ENCODE data around the gene ROR2. TPM values are rescaled to one million over a fixed set of nuclear protein-coding genes. Genes with fewer than 3 reads are reported as not detected.

ROR2 gene
- total and polyA plus RNA-seq, 3 experiments from 2014 or later = 2.0 TPM; not detected in 2

DNA sequence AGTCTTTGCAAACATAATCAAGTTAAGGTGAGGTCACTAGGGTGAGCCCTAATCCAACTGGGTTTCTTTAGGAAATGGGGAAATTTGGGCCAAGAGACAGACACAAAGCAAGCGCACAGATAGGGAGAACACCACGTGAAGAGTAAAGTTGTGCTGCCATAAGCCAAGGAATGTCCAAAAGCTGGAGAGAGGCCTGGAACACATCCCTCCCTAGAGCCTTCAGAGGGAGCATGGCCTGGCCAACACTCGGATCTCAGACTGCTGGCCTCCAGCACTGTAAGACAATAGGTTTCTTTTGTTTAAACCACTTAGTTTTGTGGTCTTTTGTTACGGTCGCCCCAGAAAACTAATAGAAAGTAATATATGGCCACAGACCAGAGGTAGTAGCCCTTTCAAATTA is 8.1 kb upstream of the ROR2 start:
- Histone ChIP-seq H3K27ac (ENCODE audit: low read depth, low read length) (no peak overlapping the region), H3K4me3 (ENCODE audit: low read length) (no peak overlapping the region), H3K27me3 (ENCODE audit: insufficient read depth, low read length, poor library complexity, severe bottlenecking) (no peaks in the 10 kb centered on the region), H3K9me3 (ENCODE audit: low read length) (no peaks in the 10 kb centered on the region), H3K36me3 (ENCODE audit: insufficient read depth, low read length) (no peaks in the 10 kb centered on the region), H3K4me1 (ENCODE audit: insufficient read depth, low read length) (no peaks in the 10 kb centered on the region)
- POLR2A ChIA-PET = no interaction called here
- Mint-ChIP-seq H3K4me3 (no peak overlapping the region), H3K36me3 (peaks cover 0 to 5% (median 2%) of the 10 kb centered on the region in 3 donors), H3K27ac (no peak overlapping the region), H3K4me1 (peaks cover 0 to 3% (median 0%) of the 10 kb centered on the region in 3 donors), H3K27me3 (peaks cover 0 to 33% of the 10 kb centered on the region in 2 donors), H3K9me3 (peaks cover 0 to 7% (median 2%) of the 10 kb centered on the region in 5 donors)
- no peak for DNase-seq
- CTCF ChIA-PET = no interaction called here

DNA sequence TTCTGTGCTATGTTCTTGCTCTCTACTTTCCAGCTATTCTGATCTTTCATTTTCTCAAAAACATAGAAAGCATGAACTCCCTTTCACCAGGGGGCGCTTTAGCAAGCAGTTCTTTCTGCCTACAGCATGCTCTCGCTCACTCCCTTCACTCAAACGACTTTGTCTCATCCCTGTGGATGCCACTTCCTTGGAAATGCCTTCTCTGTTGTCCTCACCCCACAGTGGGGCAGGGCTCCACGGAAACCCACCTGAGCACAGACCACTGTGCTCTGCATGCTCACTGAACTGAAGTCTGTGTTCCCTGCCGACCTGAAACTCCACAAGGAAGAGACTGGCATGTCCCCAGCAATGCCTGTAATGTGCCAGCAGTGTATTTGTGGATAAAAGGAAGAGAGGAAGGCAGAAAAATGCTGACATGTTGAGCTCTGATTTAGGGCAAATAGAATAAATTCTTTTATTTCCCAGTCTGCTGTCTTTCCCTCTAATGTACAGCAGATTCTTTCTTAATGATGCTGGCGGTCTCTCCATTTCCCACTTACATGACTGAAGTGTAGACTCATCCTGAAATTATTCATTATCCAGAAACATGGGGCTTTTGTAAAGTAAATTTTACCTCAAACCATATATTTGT is 4.9 kb upstream of the ROR2 start:
- no peak for DNase-seq
- Histone ChIP-seq H3K4me3 (ENCODE audit: low read length) (no peak overlapping the region), H3K4me1 (ENCODE audit: insufficient read depth, low read length) (no peaks in the 10 kb centered on the region), H3K36me3 (ENCODE audit: insufficient read depth, low read length) (no peaks in the 10 kb centered on the region), H3K9me3 (ENCODE audit: low read length) (no peaks in the 10 kb centered on the region), H3K27ac (ENCODE audit: low read depth, low read length) (no peak overlapping the region), H3K27me3 (ENCODE audit: insufficient read depth, low read length, poor library complexity, severe bottlenecking) (peaks cover 21% of the 10 kb centered on the region)
- Mint-ChIP-seq H3K27ac (no peak overlapping the region), H3K4me3 (peak overlapping the region in 1 of 7 donors; percentile 12), H3K27me3 (peaks cover 20 to 62% of the 10 kb centered on the region in 2 donors), H3K36me3 (peaks cover 0 to 2% (median 0%) of the 10 kb centered on the region in 3 donors), H3K9me3 (peaks cover 0 to 2% (median 0%) of the 10 kb centered on the region in 5 donors), H3K4me1 (peaks cover 6 to 10% (median 9%) of the 10 kb centered on the region in 3 donors)
- POLR2A ChIA-PET = no interaction called here
- CTCF ChIA-PET = interaction anchor here (1.8 kb wide), 1 partner anchor 8 kb away, joined by 4 read pairs; no protein-coding TSS in a partner anchor

DNA sequence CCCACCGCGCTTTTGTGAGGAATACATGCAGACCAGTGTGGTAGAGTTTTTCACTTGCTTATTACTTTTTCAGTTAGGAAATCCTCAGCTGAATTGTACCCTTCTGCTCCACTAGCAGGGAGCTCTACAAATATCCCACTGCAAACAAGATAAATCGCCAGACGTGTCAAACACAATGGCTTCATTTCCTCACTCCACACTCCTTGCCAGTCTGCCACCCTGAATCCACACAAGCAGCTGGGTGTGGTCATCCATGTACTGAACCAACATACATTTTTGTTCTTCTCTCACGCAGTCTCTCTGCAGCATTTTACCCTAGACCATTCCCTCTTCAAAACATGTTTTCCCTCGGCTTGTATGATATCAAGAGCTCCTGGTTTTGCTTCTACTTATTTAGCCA is 3.7 kb upstream of the ROR2 start:
- ChIA-PET POLR2A (no interaction called here), CTCF (no interaction called here)
- Mint-ChIP-seq H3K27me3 (peaks cover 20 to 62% of the 10 kb centered on the region in 2 donors), H3K36me3 (peaks cover 0 to 2% (median 0%) of the 10 kb centered on the region in 3 donors), H3K9me3 (no peaks in the 10 kb centered on the region), H3K4me1 (peaks cover 6 to 10% (median 9%) of the 10 kb centered on the region in 3 donors), H3K4me3 (peak overlapping the region in 1 of 7 donors; percentile 12), H3K27ac (peak overlapping the region in 1 of 8 donors; percentile 48)
- no peaks in the 10 kb centered on the region for H3K36me3 ChIP-seq (ENCODE audit: insufficient read depth, low read length)
- no peak for DNase-seq
- no peaks in the 10 kb centered on the region for H3K9me3 ChIP-seq (ENCODE audit: low read length)
- H3K27me3 ChIP-seq (ENCODE audit: insufficient read depth, low read length, poor library complexity, severe bottlenecking) = peaks cover 21% of the 10 kb centered on the region
- H3K4me1 ChIP-seq (ENCODE audit: insufficient read depth, low read length) = no peaks in the 10 kb centered on the region
- H3K4me3 ChIP-seq (ENCODE audit: low read length) = no peak overlapping the region
- no peak overlapping the region for H3K27ac ChIP-seq (ENCODE audit: low read depth, low read length)

DNA sequence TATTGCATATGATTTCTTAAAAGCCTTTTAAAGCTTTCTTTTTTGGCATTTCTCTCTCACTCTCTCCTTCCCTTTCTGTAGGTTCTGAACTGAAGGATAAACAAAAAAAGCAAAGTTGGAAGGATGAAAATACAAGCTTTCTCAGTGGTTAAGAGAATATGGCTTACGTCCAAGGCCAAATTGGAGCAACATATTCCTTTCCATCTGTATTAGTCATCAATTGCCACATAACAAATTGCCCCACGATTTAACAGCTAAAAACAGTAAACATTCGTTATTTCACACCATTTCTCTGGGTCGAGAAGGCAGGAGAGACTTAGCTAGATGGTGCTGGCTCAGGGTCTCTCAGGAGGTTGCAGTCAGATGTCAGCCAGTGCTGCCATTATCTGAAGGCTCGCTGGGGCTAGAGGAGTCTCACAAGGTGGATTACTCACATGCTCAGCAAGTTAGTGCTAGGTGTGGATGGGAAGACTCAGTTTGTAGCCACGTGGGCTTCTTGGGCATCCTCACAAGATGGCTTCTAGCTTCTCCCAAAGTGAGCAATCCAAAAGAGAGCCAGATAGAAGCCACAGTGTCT is 2.0 kb upstream of the ROR2 start:
- Mint-ChIP-seq H3K27ac (no peak overlapping the region), H3K36me3 (peaks cover 0 to 2% (median 0%) of the 10 kb centered on the region in 3 donors), H3K27me3 (peaks cover 28 to 71% of the 10 kb centered on the region in 2 donors), H3K4me1 (peaks cover 8 to 13% (median 13%) of the 10 kb centered on the region in 3 donors), H3K9me3 (no peaks in the 10 kb centered on the region), H3K4me3 (peak overlapping the region in 1 of 7 donors; percentile 29)
- H3K27me3 ChIP-seq (ENCODE audit: insufficient read depth, low read length, poor library complexity, severe bottlenecking) = peaks cover 21% of the 10 kb centered on the region
- no peaks in the 10 kb centered on the region for H3K9me3 ChIP-seq (ENCODE audit: low read length)
- ChIA-PET CTCF (no interaction called here), POLR2A (no interaction called here)
- no peak overlapping the region for H3K4me3 ChIP-seq (ENCODE audit: low read length)
- H3K36me3 ChIP-seq (ENCODE audit: insufficient read depth, low read length) = no peaks in the 10 kb centered on the region
- DNase-seq = no peak
- H3K27ac ChIP-seq (ENCODE audit: low read depth, low read length) = no peak overlapping the region
- H3K4me1 ChIP-seq (ENCODE audit: insufficient read depth, low read length) = no peaks in the 10 kb centered on the region

DNA sequence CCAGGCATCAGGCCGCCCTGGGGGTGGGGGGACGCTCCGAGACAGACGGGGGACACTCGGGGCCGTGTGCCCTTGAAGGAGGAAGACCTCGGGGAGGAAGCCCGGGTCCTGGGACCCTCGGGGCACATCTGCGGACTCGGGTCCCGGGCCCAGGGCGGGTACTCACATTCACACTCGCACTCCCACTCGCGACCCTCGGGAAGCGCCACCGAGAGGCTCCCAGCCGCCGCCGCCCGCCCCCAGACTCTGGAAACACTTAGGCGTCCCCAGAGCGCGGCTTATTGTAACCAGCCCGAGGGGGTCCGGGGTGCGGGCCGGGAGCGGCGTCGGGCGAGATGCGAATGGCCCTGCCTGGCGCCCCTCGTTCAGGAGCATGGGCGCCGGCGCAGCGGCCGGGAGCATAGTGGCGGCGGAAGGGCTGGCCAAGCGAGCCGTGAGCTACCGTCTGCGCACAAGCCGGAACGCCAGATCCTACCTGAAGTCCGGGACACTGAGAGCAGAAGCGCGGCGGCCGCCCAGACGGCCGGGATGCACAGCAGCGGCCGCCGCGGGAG is 559 bp downstream of the ROR2 start:
- ChIA-PET POLR2A (no interaction called here), CTCF (interaction anchor here (1.0 kb wide), 1 partner anchor 178 kb away, joined by 7 read pairs; no protein-coding TSS in a partner anchor)
- H3K27ac ChIP-seq (ENCODE audit: low read depth, low read length) = peak overlapping the region; percentile 24
- peak overlapping the region in 3 of 7 donors; percentile 44 to 54 (median 50) for H3K4me3 Mint-ChIP-seq
- no peaks in the 10 kb centered on the region for H3K9me3 Mint-ChIP-seq
- H3K4me1 ChIP-seq (ENCODE audit: insufficient read depth, low read length) = no peaks in the 10 kb centered on the region
- no peaks in the 10 kb centered on the region for H3K36me3 ChIP-seq (ENCODE audit: insufficient read depth, low read length)
- H3K4me1 Mint-ChIP-seq = peaks cover 8 to 13% (median 10%) of the 10 kb centered on the region in 3 donors
- peaks cover 21% of the 10 kb centered on the region for H3K27me3 ChIP-seq (ENCODE audit: insufficient read depth, low read length, poor library complexity, severe bottlenecking)
- H3K9me3 ChIP-seq (ENCODE audit: low read length) = no peaks in the 10 kb centered on the region
- peaks cover 0 to 2% (median 0%) of the 10 kb centered on the region in 3 donors for H3K36me3 Mint-ChIP-seq
- no peak overlapping the region for H3K4me3 ChIP-seq (ENCODE audit: low read length)
- peaks cover 42 to 75% of the 10 kb centered on the region in 2 donors for H3K27me3 Mint-ChIP-seq
- no peak for DNase-seq
- H3K27ac Mint-ChIP-seq = no peak overlapping the region

DNA sequence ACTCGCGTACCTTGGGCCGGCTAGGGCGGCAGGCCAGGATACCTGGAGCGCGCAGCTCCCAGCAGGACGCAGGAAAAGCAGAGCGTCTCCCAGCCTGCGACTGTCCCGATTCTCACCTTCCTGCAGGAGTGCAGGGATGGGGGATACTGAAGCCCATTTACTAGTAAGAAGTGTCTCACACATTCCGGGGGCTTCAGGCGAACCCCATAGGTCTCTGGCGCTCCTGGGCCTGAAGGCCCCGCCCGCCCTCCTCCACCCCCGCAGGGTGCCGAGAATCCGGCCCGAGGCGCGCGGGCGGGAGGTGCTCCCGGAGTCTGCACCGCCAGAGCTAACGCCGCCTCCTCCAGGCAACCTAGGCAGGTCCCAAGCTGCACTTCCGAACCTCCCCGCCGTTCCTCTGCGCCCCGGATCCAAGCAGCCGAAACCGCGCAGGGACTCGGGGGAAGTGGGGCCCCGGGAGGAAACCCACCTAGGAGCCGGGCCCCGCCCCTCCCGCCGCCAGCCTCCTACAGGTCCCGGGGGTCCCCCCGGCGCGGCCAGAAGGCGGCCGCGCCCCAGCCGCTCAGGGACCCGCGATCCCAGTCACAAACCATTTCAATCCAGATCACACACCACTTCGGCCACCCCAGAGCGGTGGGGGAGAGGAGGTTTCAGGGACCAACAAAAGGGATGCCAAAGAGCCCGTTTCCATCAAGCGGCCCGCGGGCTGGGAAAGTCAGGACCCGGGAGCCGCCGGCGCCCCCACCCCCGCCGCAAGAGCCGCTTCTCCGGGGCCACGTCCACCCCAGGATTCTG is 1.2 kb downstream of the ROR2 start:
- DNase-seq = peak in 1 of 5 donors; percentile 17
- H3K4me3 Mint-ChIP-seq = peak overlapping the region in 5 of 7 donors; percentile 14 to 50 (median 23)
- no peak overlapping the region for H3K27ac Mint-ChIP-seq
- Histone ChIP-seq H3K4me3 (ENCODE audit: low read length) (no peak overlapping the region), H3K27me3 (ENCODE audit: insufficient read depth, low read length, poor library complexity, severe bottlenecking) (peaks cover 21% of the 10 kb centered on the region), H3K4me1 (ENCODE audit: insufficient read depth, low read length) (no peaks in the 10 kb centered on the region), H3K36me3 (ENCODE audit: insufficient read depth, low read length) (no peaks in the 10 kb centered on the region), H3K27ac (ENCODE audit: low read depth, low read length) (peak overlapping the region; percentile 24), H3K9me3 (ENCODE audit: low read length) (no peaks in the 10 kb centered on the region)
- H3K9me3 Mint-ChIP-seq = no peaks in the 10 kb centered on the region
- peaks cover 43 to 75% of the 10 kb centered on the region in 2 donors for H3K27me3 Mint-ChIP-seq
- H3K4me1 Mint-ChIP-seq = peaks cover 8 to 13% (median 10%) of the 10 kb centered on the region in 3 donors
- ChIA-PET POLR2A (no interaction called here), CTCF (no interaction called here)
- H3K36me3 Mint-ChIP-seq = peaks cover 0 to 2% (median 0%) of the 10 kb centered on the region in 3 donors

DNA sequence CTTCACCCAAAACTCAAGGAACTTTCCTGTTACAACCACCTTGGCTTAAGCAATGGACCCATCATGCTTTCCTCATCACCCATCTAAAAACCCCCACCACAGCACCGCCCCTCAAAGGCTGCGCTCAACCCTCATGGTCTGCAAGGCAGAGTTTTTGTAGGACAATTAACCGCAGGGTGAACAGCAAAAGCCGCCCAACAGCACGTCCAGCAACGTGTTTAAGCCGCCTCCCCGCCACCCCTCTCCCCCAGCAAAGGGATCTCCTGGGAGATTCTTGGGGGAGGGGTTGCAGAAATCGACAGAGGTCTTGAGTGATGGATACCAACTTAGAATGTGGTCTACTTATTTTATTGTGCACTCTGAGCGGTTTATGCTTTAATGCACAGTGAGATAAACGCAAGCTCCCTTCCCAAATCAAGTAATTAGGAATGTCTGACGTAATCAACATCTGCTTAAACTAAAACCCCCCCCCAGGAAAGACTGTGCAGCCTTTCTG is 1.9 kb downstream of the ROR2 start:
- Histone ChIP-seq H3K36me3 (ENCODE audit: insufficient read depth, low read length) (no peaks in the 10 kb centered on the region), H3K4me3 (ENCODE audit: low read length) (no peak overlapping the region), H3K4me1 (ENCODE audit: insufficient read depth, low read length) (no peaks in the 10 kb centered on the region), H3K27me3 (ENCODE audit: insufficient read depth, low read length, poor library complexity, severe bottlenecking) (peaks cover 21% of the 10 kb centered on the region), H3K27ac (ENCODE audit: low read depth, low read length) (peak overlapping the region; percentile 18), H3K9me3 (ENCODE audit: low read length) (no peaks in the 10 kb centered on the region)
- DNase-seq = no peak
- Mint-ChIP-seq H3K27me3 (peaks cover 44 to 76% of the 10 kb centered on the region in 2 donors), H3K27ac (peak overlapping the region in 1 of 8 donors; percentile 9), H3K36me3 (peaks cover 0 to 2% (median 0%) of the 10 kb centered on the region in 3 donors), H3K4me3 (peak overlapping the region; percentile 14 to 74 (median 59)), H3K9me3 (peaks cover 0 to 3% (median 0%) of the 10 kb centered on the region in 5 donors), H3K4me1 (peaks cover 8 to 13% (median 10%) of the 10 kb centered on the region in 3 donors)
- CTCF ChIA-PET = no interaction called here
- POLR2A ChIA-PET = no interaction called here

Data from CD8-positive, alpha-beta memory T cell (primary cell).